ENCODE data around the gene SNX14. TPM values are rescaled to one million over a fixed set of nuclear protein-coding genes. Genes with fewer than 3 reads are reported as not detected.

Gene SNX14
- total and polyA plus RNA-seq, 2 of the 13 experiments (the other 11 are each of a cell fraction or from before 2014, with no cell fraction given) = 83.5 to 112 TPM

DNA sequence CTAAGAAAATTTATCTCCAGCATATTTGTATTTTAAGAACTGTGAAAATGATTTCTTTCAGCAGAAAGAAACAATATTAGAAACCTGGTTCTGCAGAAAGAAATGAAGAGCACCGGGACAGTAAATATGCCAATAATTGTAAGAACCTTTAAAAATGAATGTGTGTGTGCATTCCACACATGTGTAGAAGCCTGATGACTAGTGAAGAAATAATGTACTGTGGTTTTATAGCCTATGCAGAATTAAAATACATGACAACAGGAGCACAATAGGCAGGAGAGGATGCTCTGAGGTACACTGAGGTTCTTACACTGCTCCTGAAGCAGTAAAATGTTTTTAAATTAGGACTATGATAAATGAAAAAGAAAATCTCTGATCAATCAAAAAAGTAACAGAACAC lies 48.9 kb downstream of the SNX14 start:
- TF ChIP-seq KDM2A (CRISPR knock-in tag; IDR thresholded peaks at IDR 0.05; ENCODE audit: borderline replicate concordance, low read depth) (no peak), ZNF296 (CRISPR knock-in tag; conservative IDR thresholded peaks at IDR 0.05) (no peak), ZNF124 (CRISPR knock-in tag; IDR thresholded peaks at IDR 0.05) (no peak), ZNF879 (CRISPR knock-in tag; IDR thresholded peaks at IDR 0.05) (no peak), BATF2 (CRISPR knock-in tag; IDR thresholded peaks at IDR 0.05) (no peak), ZNF138 (CRISPR knock-in tag; IDR thresholded peaks at IDR 0.05; ENCODE audit: low read depth) (no peak), ZNF616 (CRISPR knock-in tag; IDR thresholded peaks at IDR 0.05; ENCODE audit: low read depth) (no peak), EED (CRISPR knock-in tag; IDR thresholded peaks at IDR 0.05) (no peak), ZNF652 (CRISPR knock-in tag; IDR thresholded peaks at IDR 0.05; ENCODE audit: borderline replicate concordance, low read depth) (no peak), CENPBD1 (CRISPR knock-in tag; IDR thresholded peaks at IDR 0.05; ENCODE audit: borderline replicate concordance, low read depth) (no peak), SRSF1 (optimal IDR thresholded peaks at IDR 0.05; ENCODE audit: low read depth, low read length) (no peak), TBP (CRISPR knock-in tag; IDR thresholded peaks at IDR 0.05) (no peak), THYN1 (CRISPR knock-in tag; IDR thresholded peaks at IDR 0.05; ENCODE audit: borderline replicate concordance, low read depth) (no peak), IRX3 (CRISPR knock-in tag; IDR thresholded peaks at IDR 0.05; ENCODE audit: borderline replicate concordance, low read depth) (no peak), PCBP1 (IDR thresholded peaks at IDR 0.05; ENCODE audit: borderline replicate concordance, low read depth, low read length) (no peak), ZEB1 (IDR thresholded peaks at IDR 0.05; ENCODE audit: insufficient replicate concordance, low read depth) (no peak), ZNF891 (CRISPR knock-in tag; IDR thresholded peaks at IDR 0.05) (no peak)
- TF ChIP-seq, protein P1, sequence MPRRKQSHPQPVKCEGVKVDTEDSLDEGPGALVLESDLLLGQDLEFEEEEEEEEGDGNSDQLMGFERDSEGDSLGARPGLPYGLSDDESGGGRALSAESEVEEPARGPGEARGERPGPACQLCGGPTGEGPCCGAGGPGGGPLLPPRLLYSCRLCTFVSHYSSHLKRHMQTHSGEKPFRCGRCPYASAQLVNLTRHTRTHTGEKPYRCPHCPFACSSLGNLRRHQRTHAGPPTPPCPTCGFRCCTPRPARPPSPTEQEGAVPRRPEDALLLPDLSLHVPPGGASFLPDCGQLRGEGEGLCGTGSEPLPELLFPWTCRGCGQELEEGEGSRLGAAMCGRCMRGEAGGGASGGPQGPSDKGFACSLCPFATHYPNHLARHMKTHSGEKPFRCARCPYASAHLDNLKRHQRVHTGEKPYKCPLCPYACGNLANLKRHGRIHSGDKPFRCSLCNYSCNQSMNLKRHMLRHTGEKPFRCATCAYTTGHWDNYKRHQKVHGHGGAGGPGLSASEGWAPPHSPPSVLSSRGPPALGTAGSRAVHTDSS (CRISPR knock-in tag; conservative IDR thresholded peaks at IDR 0.05) = no peak
- TF ChIP-seq, protein P2, sequence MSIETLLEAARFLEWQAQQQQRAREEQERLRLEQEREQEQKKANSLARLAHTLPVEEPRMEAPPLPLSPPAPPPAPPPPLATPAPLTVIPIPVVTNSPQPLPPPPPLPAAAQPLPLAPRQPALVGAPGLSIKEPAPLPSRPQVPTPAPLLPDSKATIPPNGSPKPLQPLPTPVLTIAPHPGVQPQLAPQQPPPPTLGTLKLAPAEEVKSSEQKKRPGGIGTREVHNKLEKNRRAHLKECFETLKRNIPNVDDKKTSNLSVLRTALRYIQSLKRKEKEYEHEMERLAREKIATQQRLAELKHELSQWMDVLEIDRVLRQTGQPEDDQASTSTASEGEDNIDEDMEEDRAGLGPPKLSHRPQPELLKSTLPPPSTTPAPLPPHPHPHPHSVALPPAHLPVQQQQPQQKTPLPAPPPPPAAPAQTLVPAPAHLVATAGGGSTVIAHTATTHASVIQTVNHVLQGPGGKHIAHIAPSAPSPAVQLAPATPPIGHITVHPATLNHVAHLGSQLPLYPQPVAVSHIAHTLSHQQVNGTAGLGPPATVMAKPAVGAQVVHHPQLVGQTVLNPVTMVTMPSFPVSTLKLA (IDR thresholded peaks at IDR 0.05) = no peak
- TF ChIP-seq, protein P3, sequence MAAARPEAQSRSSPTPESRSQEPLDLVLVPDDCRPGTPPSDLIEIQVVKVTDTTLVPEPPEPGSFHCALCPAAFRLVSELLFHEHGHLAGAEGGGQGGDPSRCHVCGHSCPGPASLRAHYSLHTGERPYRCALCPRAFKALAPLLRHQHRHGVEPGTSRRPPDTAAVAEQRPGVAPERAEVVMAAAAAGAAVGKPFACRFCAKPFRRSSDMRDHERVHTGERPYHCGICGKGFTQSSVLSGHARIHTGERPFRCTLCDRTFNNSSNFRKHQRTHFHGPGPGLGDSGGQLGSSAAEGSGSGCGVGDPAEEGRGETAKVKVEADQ (CRISPR knock-in tag; IDR thresholded peaks at IDR 0.05; ENCODE audit: borderline replicate concordance) = no peak
- intact Hi-C loops (cut with micrococcal nuclease; ENCODE audit: unreplicated experiment) (no loop called here), in situ Hi-C loops (cut with HindIII; ENCODE audit: extremely low pct_ligation_motif_present, low pct_unique_long_range_greater_than_20kb) (no loop called here)
- no peak overlapping the region for H3K9ac ChIP-seq (ENCODE audit: insufficient read depth, low read depth, low read length)
- 94% methylated on average over 1 of the region's 1 CpG for WGBS (ENCODE audit: low lambda C conversion rate)
- DNase-seq (ENCODE audit: low spot score) (no peak), FAIRE-seq (no peak), ATAC-seq (no peak)
- no peaks in the 10 kb centered on the region for H3K27me3 ChIP-seq (ENCODE audit: control insufficient read depth in 1 of 2, insufficient read depth in 2 of 2, low read length in 2 of 2)
- H2AFZ ChIP-seq (ENCODE audit: low read length) = no peak overlapping the region
- H3K4me1 ChIP-seq (ENCODE audit: insufficient read depth, low read length) = no peaks in the 10 kb centered on the region
- H3K36me3 ChIP-seq (replicated peaks in 1 of 2; ENCODE audit: control insufficient read depth in 1 of 2, insufficient read depth in 2 of 2, low read length in 2 of 2) = peaks cover 1 to 18% of the 10 kb centered on the region in 2 experiments; a peak in 3 of 5 replicates
- no TSS peak for BruUV-seq (replicated peaks)
- no peaks in the 10 kb centered on the region for H3K9me3 ChIP-seq (ENCODE audit: low read length)
- H3K4me3 ChIP-seq (replicated peaks in 1 of 3; ENCODE audit: insufficient read depth in 1 of 3, low read depth in 2 of 3, low read length in 3 of 3) = no peak overlapping the region; a peak in 1 of 6 replicates
- no peak overlapping the region for H3K27ac ChIP-seq (ENCODE audit: extremely low read length, insufficient read depth, low read length)
- ChIA-PET POLR2A (no interaction called here), CTCF (ENCODE audit: low intra/inter-chr PET ratio, low total read pairs) (no interaction called here)
- no peak overlapping the region for H3K4me2 ChIP-seq (ENCODE audit: low read depth, low read length)
- no peaks in the 10 kb centered on the region for H4K20me1 ChIP-seq (ENCODE audit: insufficient read depth, low read length)
- H3K79me2 ChIP-seq (ENCODE audit: insufficient read depth, low read length) = no peaks in the 10 kb centered on the region

Data from HepG2 (cell line).